ENCODE results near the gene STOML1.

GRCh38 chr15:73988445-73988969 lies 3.6 kb downstream of the STOML1 start:
- TF ChIP-seq, protein P1, sequence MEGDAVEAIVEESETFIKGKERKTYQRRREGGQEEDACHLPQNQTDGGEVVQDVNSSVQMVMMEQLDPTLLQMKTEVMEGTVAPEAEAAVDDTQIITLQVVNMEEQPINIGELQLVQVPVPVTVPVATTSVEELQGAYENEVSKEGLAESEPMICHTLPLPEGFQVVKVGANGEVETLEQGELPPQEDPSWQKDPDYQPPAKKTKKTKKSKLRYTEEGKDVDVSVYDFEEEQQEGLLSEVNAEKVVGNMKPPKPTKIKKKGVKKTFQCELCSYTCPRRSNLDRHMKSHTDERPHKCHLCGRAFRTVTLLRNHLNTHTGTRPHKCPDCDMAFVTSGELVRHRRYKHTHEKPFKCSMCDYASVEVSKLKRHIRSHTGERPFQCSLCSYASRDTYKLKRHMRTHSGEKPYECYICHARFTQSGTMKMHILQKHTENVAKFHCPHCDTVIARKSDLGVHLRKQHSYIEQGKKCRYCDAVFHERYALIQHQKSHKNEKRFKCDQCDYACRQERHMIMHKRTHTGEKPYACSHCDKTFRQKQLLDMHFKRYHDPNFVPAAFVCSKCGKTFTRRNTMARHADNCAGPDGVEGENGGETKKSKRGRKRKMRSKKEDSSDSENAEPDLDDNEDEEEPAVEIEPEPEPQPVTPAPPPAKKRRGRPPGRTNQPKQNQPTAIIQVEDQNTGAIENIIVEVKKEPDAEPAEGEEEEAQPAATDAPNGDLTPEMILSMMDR (IDR thresholded peaks at IDR 0.05; ENCODE audit: low read length), result no peak
- no peak for TF ChIP-seq EZH2 (optimal IDR thresholded peaks at IDR 0.05; ENCODE audit: low read depth, low read length)

All from MM.1S (cell line).